Activated effector memory CD4-positive, alpha-beta T cell treated with Interleukin-2 at 50 U/mL for 16 hours (primary cell): Measurements from ENCODE around the gene ITIH4.

Source experiments
- DNase-seq: peaks from one replicate; pipeline ENCODE4 v3.0.0-alpha.2; 2020

Gene ITIH4

DNA sequence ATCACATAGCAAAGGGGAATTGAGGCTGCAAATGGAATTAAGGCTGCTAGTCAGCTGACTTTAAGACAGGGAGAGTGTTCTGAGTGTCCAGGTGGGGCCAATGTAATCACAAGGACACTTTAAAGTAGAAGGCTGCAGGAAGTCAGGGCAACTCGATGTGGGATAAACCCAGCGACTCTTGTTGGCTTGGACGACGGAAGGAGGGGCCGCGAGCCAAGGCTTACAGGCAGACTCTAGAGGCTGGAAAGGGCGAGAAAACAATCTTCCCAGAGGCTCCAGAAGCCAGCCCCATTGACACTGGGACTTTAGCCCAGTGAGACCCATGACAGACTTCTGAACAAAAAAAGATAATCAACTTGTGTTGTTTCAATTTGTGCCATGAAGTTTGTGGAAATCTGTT is 17.3 kb upstream of the ITIH4 start:
- no peak for DNase-seq

DNA sequence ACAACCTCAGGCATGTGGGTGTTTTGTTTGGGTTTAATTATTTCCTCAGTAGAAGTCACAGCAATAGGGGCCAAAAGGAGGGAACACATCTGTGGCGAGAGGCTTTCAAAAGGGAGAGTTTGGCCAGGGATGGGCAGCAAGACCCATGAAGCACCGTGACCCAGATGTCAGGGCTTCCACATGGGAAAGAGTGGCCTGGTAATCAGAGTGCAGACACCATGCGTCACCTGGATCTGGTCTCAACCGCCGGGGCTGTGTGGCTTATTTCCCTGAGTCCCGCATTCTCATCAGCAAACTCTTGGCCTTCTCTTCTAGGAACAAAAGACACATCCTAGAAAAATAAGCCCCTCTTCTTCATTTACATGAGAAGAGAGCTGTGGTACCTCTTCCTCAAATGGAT is 16.8 kb upstream of the ITIH4 start:
- no peak for DNase-seq

DNA sequence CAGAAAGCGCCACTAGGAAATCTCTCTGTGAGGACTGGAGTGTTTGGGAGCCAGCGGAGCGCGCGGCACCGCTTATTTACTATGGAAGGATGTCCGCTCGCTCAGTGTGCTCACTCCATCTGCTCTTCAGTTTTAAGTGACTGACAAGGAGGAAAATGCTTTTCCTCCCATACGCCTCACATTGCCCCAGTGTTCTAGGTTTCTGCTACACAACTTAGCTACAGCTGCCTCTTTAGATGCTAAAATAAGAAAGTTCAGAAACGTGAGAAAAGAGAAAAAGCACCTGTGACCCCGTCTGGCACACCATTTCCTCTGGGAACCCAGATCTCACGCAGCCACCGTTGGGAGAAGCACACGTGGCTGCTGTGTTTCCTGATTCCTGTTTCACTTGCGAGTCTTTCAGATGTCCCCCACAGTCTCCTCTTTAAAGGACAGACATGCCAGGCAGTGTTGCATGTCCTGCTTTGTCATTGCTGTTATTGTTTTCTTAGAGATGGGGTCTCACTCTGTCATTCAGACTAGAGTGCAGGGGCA is 16.0 kb upstream of the ITIH4 start:
- no peak for DNase-seq

DNA sequence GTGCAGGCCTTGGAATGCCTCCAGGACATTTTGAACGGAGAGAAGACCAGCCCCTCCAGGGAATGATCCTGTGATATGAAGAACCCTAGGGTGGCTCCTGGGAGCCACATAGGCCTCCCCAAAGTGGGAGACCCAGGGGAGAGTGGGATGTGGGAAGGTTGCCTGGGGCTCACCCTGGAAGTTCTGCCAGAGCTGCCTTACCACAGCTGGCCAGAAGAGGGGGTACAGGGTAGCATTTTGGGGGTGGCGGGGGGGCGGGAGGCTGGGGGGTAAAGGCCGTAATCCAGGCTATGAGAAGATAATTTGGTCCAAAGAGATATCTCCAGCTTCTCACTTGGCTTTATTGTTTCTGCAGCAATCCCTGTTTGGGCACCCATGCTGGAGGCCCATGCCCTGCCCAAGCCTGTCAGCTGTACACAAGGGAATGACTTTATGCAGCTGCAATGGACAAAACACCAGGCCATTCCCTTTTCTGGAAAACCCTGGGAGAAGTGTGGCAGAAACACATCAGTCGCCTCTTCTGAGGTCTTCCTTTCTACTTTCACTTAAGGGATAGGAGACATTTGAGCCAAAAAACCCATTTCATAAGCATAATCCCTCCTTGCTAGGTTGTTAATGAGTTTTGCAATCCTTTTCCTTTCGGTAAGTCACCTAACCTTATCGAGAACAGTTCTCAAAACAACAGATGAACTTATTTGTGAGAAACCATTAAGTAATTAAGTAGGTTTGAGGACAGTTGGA is 15.4 kb upstream of the ITIH4 start:
- no peak for DNase-seq

DNA sequence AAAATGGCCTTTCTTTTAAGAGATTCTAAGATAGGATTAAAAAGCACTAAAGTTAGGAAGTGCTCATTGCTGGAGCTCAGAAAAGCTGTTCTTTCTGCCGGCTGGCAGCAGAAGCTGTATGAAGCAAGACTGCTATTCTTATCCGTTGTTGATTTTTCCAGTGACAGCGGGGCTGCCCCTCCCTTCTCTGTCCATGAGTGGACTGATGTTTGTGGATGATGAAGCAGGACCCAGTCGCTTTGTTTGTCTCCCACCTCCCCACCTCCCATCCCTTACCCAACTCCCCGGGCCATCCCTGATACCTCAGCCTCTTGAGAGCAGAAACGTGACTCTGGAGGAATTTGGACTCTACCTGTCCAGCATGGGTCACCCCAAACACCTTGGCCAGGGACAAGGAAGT is 14.7 kb upstream of the ITIH4 start:
- DNase-seq, result no peak

GRCh38 chr3:52844290-52844975 is 14.0 kb upstream of the ITIH4 start:
- DNase-seq, result no peak

- DNase-seq, result no peak
Observed at GRCh38 chr3:52843881-52844280, 13.4 kb upstream of the ITIH4 start.

DNA sequence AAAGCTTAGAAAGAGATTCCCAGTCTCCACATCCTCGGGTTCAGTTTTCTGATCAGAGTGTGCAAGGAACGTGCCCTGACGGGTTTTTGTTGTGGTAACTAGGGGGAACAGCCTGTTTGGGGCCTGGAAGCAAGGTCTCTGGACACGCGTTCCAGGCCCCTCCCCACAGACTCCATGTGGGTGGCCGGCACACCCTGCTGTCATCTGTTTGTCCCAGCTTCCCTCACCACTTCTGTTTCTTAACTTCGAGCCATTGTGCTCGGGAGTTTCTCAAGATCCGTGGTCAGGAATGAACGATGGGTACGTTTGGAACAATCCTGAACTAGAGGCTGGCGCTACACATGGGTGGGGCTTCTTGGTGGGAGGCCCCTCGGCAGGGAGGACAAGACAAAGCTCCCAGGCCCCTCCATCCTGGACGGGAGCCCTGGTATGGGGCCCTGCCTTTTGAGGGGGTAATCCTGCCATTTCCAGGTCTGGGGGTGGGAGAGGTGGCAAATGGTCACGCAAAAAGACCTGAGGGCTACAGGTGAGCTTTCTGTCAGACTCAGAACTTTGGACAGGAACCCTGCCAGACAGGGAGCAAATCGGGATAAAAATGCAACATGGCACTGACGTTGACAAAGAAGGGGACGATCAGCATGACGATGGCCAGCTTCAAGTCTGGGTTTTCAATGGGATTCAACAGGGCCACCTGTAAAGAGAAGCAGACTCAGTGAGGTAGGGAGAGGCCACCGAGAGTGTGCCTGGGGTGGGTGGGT is 12.8 kb upstream of the ITIH4 start:
- no peak for DNase-seq

DNA sequence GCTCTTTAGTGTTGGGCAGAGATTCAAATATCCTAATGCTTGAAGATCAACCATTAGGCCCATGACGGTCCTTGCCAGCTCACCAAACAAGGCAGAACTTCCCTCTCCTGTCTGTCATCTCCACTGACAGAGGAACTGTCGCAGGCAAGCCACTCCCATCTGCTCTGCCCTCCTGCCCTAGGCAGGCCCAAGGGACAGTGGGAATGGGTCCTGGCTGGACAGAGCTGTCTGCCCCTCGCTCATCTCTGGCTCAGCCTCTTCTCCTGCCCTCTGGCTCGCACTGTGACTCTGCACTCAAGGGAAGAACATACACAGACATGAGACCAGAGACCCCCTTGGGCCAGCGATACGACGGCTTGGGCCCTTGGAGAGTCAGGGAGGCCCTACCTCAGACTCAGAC is 12.0 kb upstream of the ITIH4 start:
- no peak for DNase-seq

GRCh38 chr3:52841981-52842340 is 11.5 kb upstream of the ITIH4 start:
- DNase-seq, result no peak

DNA sequence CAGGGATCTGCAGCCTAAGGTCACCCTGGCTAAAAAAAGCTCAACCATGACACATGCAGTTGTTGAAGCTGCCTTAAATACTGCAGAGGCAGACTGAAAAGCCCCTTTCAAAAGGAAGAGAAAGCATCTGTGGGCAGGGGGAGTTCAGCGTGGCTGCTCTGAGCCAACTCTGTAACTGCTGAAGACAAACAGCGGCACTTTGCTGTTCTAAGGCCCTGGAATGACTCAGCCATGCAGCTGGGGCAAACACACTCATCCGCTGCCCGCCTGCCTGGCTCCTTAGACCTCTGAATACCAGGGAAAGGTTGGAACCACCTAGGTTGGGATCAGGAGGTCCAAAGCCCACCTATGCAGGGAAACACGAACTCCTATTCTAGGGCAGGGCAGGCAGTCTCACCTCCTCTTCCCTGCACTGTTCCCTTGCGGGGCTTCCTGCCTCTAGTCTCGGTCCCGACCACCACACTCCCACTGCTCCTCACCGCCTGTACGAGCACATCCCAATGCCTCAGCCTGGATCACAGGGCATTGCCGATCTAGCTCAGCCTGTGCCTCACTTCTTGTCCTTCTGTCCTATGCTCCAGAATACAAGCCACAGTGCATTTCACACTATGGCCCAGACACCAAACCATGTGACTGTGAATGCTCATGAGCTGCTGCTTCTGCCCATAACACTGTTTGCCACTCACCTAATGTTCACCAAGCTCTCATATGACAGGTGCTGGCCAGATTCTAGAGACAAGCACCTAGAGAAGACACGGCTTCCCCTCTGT is 10.9 kb upstream of the ITIH4 start:
- no peak for DNase-seq

DNA sequence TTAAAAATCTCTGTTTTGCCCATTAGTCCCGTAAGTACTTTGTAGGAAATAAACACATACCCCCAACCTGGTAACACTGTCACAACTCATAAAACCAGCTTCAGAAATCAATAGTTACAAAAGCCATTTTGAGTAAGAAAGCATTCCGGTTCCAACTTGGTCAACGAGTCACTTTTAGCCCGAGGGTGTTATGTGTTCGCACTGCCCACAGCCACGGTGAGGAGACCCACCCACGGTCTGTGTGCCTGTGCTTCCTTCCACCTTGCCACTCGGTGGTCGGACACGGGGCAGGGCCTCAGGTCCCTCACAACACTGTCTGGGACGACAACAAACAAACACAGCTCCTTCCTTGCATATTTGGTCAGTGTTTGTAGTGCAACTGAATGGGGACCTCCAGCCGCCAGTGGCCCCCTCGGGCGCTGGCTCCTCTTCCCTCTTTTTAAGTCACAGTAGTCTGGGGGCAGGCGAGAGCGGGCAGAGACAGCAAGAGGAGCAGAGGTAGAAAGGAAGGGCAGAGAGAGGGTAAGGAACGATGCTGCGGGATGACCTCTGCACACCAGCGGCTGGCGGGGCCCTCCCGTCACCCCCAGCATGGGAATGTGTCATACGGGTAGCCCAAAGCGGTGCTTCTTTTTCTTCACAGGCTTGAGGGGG is 9.5 kb upstream of the ITIH4 start:
- DNase-seq, result no peak

DNA sequence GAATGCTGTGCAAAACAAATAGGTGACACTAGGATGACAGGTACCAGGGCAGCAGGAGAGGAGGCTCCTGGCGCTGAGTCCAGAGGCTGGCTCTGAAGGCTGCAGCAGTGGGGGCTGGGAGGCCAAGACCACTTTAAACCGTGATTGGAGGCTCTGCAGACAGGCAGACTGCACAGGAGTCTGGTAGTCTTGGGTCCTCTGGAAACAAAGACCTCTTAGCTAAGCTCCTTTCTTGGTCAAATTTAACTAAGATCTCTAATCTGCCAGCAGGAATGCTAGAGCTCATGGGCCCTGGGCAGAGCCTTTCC is 8.8 kb upstream of the ITIH4 start:
- no peak for DNase-seq

DNA sequence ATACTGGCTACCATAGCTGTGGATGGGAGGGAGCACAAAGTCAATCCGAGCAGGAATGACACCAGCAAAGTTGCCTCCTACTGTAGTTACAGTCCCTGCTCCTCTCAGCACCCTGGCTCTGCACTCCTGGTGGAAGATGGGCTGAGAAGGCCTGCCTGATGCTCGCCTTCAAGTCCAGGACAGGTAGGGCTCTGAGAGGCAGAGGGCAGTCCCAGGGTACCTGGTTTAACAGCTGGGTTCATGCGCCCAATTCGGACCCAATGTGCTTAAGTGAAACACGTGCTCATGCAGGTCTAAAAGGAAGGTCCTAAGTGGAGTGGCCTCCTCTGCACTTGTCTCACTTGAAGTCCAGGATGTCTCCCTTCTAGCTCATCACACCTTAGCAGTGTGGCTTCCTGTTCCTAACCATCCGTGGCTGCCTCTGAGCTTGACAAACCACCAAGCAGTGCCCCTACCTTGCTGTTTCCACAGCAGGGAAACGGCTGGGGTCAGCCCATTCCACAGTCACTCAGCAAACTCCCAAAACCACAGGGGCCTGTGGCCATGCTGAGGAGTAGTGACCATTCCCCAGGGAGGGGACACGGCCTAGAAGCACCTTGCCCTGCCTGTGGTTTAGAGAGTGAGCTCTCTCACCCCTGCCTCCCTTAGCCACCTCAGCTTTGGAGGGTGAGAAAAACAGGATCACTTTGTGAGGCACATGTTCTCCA is 8.2 kb upstream of the ITIH4 start:
- DNase-seq, result no peak

GRCh38 chr3:52836986-52837385 is 6.5 kb upstream of the ITIH4 start:
- no peak for DNase-seq

GRCh38 chr3:52836471-52836845 is 6.0 kb upstream of the ITIH4 start:
- no peak for DNase-seq

GRCh38 chr3:52835766-52836470 is 5.4 kb upstream of the ITIH4 start:
- DNase-seq, result no peak

GRCh38 chr3:52834871-52835501 is 4.5 kb upstream of the ITIH4 start, which contains the start of gene MUSTN1:
Gene MUSTN1, minus strand, starts transcription at chr3:52835019. Its CDS starts 71 bp downstream, at chr3:52834948.
- no peak for DNase-seq

DNA sequence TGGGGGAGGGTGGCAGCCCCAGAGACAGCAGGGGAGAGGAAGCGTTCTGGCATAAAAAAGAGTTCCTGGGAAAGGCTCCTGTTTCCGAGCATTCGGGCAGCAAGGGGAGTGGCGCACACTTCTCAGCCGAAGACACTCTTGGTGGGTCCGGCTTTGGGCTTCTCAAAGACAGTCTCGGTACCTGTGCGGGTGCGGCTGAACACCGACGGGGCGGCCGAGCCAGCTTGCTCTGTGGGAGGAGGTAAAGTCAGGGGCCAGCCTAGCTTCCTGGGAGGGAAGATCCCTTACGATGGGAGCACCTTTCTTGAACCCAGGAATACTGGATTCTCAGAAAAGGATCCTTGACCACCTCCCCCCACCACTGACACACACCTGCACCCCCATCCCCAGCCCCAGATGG is 2.7 kb upstream of the ITIH4 start:
- no peak for DNase-seq

- no peak for DNase-seq
Observed at GRCh38 chr3:52831500-52832301, 1.2 kb upstream of the ITIH4 start.
